Activated B cell treated with CpG ODN at 0.5 μM for 24 hours (primary cell): ENCODE data around the gene NPHS1. TPM values are rescaled to one million over a fixed set of nuclear protein-coding genes. Genes with fewer than 3 reads are reported as not detected.
"Not testable (repeated sequence)": the region's sequence is repeated elsewhere in the genome, so short reads cannot be mapped to it uniquely, and the experiment has no call there.

Source experiments
- ATAC-seq: fragments of 200-7000 bp; cut with Tn5 transposase; one replicate; pipeline ENCODE4 v1.10.0; 2021; ENCODE audit warnings: low read depth, mild to moderate bottlenecking, moderate library complexity
- CTCF ChIA-PET: fragments of 350-600 bp; sonication (Branson Sonifier 250); formaldehyde crosslinking; loops from one replicate; lab custom pipeline; 2021; ENCODE audit warnings: antibody characterized with exemption; lab: Charles Lee
- POLR2A ChIA-PET: fragments of 350-600 bp; sonication (Branson Sonifier 250); formaldehyde crosslinking; loops from one replicate; lab custom pipeline; 2021; ENCODE audit warnings: antibody characterized with exemption; lab: Charles Lee
- DNase-seq: peaks from one replicate; pipeline ENCODE4 v3.0.0; 2022
- H3K27ac Mint-ChIP-seq: one replicate; pipeline ENCODE4 v1.8.0; 2020; ENCODE audit warnings: mixed read lengths
- H3K27me3 Mint-ChIP-seq: one replicate; pipeline ENCODE4 v1.8.0; 2021; ENCODE audit warnings: mixed read lengths
- H3K36me3 Mint-ChIP-seq: one replicate; pipeline ENCODE4 v1.8.0; 2021; ENCODE audit warnings: low read depth, mixed read lengths
- H3K4me1 Mint-ChIP-seq: one replicate; pipeline ENCODE4 v1.8.0; 2021; ENCODE audit warnings: mixed read lengths
- H3K4me3 Mint-ChIP-seq: one replicate; pipeline ENCODE4 v1.8.0; 2020; ENCODE audit warnings: mild to moderate bottlenecking, mixed read lengths
- H3K9me3 Mint-ChIP-seq: one replicate; pipeline ENCODE4 v1.8.0; 2020; ENCODE audit warnings: mixed read lengths
- intact Hi-C: fragments of 100-400 bp; cut with micrococcal nuclease; formaldehyde crosslinking; loops from one replicate; pipeline ENCODE4 v1.15.1; 2024
- total RNA-seq: library from RNA; stranded (reverse); gene quantifications from 2 replicates; pipeline ENCODE4 v1.2.3, GENCODE V29; 2022
- TF ChIP-seq, protein P1 (sequence below): fragments of 200-600 bp; IDR thresholded peaks from one replicate; pipeline ENCODE4 v1.8.0; 2022; ENCODE audit warnings: antibody characterized with exemption, mild to moderate bottlenecking

The NPHS1 gene
- total RNA-seq, 1 donor from 2014 or later = 0.18 TPM

- peaks cover 2% of the 10 kb centered on the region for H3K9me3 Mint-ChIP-seq
- no peak for DNase-seq
- intact Hi-C loops = no loop called here
- H3K4me3 Mint-ChIP-seq = no peak overlapping the region
- TF ChIP-seq, protein P1, sequence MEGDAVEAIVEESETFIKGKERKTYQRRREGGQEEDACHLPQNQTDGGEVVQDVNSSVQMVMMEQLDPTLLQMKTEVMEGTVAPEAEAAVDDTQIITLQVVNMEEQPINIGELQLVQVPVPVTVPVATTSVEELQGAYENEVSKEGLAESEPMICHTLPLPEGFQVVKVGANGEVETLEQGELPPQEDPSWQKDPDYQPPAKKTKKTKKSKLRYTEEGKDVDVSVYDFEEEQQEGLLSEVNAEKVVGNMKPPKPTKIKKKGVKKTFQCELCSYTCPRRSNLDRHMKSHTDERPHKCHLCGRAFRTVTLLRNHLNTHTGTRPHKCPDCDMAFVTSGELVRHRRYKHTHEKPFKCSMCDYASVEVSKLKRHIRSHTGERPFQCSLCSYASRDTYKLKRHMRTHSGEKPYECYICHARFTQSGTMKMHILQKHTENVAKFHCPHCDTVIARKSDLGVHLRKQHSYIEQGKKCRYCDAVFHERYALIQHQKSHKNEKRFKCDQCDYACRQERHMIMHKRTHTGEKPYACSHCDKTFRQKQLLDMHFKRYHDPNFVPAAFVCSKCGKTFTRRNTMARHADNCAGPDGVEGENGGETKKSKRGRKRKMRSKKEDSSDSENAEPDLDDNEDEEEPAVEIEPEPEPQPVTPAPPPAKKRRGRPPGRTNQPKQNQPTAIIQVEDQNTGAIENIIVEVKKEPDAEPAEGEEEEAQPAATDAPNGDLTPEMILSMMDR = no peak
- ChIA-PET CTCF (no interaction called here), POLR2A (no interaction called here)
- peaks cover 2% of the 10 kb centered on the region for H3K27me3 Mint-ChIP-seq
- peaks cover 10% of the 10 kb centered on the region for H3K4me1 Mint-ChIP-seq
- no peak for ATAC-seq
- no peaks in the 10 kb centered on the region for H3K36me3 Mint-ChIP-seq
- no peak overlapping the region for H3K27ac Mint-ChIP-seq
Measured at GRCh38 chr19:35805526-35806102, 46.7 kb downstream of the NPHS1 start.

DNA sequence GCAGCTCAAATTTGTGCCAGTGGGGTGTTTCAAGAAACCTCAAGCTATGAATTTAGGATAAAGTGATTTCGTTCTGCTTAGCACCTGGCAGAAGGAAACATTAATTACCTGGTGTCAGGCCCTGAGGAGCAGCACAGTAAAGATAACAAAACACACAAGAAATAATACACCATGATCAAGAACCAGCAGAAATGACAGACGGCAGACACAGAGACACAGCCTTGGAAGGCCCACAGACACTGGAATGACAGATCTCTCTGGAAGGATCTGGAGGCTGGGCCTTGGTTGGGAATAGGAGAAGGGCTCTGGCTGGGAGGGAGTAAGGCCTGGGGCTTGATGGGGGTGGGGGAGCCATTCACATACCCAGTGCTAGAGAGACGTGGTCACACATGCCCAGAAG is 50.5 kb downstream of the NPHS1 start:
- POLR2A ChIA-PET = no interaction called here
- no peak for DNase-seq
- Mint-ChIP-seq H3K9me3 (peaks cover 2% of the 10 kb centered on the region), H3K36me3 (no peaks in the 10 kb centered on the region), H3K27me3 (peaks cover 18% of the 10 kb centered on the region), H3K4me1 (peaks cover 14% of the 10 kb centered on the region), H3K27ac (no peak overlapping the region), H3K4me3 (no peak overlapping the region)
- intact Hi-C loops = no loop called here
- CTCF ChIA-PET = no interaction called here
- no peak for ATAC-seq
- TF ChIP-seq, protein P1 = no peak

DNA sequence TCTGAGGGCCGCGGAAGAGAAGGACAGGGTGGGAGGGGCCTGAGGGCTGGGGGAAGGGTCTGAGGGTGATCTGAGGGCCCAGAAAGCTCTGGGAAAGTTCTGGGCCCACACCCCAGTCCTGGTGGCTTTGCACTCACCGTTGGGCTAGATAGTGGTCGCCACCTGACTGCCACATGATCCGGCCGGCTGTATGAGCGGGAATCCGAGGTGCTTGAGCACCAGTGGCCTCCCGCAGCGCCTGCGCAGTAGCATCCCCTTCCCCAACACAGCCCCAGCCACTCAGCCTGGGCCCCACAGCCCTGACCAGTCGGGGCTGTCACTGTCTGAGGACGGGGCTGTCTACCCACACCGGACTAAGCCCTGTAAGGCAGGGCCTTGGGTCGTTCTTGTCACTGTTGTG is 54.6 kb downstream of the NPHS1 start:
- H3K36me3 Mint-ChIP-seq = no peaks in the 10 kb centered on the region
- peak overlapping the region; percentile 19 for H3K4me3 Mint-ChIP-seq
- TF ChIP-seq, protein P1 = no peak
- H3K4me1 Mint-ChIP-seq = peaks cover 3% of the 10 kb centered on the region
- ATAC-seq (no peak), DNase-seq (no peak)
- CTCF ChIA-PET = no interaction called here
- POLR2A ChIA-PET = no interaction called here
- intact Hi-C loops = no loop called here
- H3K9me3 Mint-ChIP-seq = peaks cover 2% of the 10 kb centered on the region
- no peak overlapping the region for H3K27ac Mint-ChIP-seq
- H3K27me3 Mint-ChIP-seq = peaks cover 30% of the 10 kb centered on the region

DNA sequence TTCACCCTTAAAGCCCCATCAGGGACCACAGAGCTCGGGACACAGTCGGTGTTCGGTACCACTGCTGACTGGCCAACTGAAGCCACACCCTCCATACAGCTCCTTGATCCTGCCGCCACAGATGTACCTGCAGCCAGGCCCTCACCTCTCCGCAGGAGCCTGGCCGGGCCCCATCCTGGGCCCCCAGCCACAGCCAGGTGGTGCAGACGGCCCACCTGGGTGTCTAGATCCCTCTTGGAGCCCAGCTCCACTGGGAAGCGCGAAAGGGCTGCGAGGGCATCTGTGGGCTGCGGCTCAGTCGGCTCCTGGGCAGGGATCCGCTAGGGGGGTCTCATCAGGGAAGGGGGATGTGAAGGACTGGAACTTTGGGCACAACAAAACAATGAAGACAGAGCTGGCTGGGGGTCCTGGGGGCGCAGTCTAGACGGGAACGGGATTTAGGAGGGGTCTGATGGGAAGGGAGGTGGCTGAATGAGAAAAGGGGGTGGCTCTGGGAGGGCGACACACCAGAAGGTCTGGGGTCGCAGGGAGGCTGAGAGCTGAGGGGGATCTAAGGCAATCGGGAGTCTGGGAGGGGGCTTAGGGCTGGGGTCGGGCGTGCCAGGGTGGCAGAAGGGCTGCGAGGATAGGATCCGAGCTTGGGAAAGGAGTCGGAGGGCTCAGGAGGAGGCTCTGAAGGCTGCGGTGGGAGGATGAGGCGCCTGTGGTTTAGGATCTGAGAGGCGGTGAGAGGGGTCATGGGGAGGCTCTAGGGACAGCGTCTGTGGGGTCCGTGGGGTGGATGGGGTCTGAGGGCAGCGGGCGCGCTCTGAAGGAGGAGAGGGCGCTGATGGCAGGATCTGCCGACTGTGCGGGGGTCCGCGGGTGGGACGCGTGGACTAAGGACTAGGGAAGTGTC is 55.4 kb downstream of the NPHS1 start:
- peaks cover 30% of the 10 kb centered on the region for H3K27me3 Mint-ChIP-seq
- no peak overlapping the region for H3K4me3 Mint-ChIP-seq
- peaks cover 2% of the 10 kb centered on the region for H3K9me3 Mint-ChIP-seq
- DNase-seq (no peak), ATAC-seq (no peak)
- POLR2A ChIA-PET = no interaction called here
- peaks cover 3% of the 10 kb centered on the region for H3K4me1 Mint-ChIP-seq
- intact Hi-C loops = no loop called here
- H3K27ac Mint-ChIP-seq = no peak overlapping the region
- H3K36me3 Mint-ChIP-seq = no peaks in the 10 kb centered on the region
- TF ChIP-seq, protein P1 = no peak
- CTCF ChIA-PET = no interaction called here

DNA sequence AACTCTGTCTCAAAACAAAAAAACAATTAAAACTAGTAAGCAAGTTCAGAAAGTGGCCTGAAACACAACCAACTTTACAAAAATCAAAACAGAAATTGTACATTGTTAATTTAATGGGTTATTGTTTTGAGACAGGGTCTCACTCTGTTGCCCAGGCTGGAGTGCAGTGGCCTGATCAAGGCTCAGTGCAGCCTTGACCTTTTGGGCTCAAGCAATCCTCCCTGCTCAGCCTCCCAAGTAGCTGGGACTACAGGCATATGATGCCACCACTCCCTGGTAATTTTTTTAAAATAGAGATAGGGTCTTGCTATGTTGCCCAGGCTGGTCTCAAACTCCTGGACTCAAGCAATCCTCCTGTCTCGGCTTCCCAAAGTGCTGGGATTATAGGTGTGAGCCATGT is 56.7 kb downstream of the NPHS1 start:
- H3K4me3 Mint-ChIP-seq, H3K4me1 Mint-ChIP-seq, H3K27ac Mint-ChIP-seq, intact Hi-C loops, DNase-seq, POLR2A ChIA-PET, H3K9me3 Mint-ChIP-seq, ATAC-seq, H3K36me3 Mint-ChIP-seq, CTCF ChIA-PET: not testable (repeated sequence)
- peaks cover 30% of the 10 kb centered on the region for H3K27me3 Mint-ChIP-seq
